Colonic mucosa (tissue), 4 donors: ENCODE data around the gene POLR3GL. TPM values are rescaled to one million over a fixed set of nuclear protein-coding genes. Genes with fewer than 3 reads are reported as not detected.
"Not testable (repeated sequence)": the region's sequence is repeated elsewhere in the genome, so short reads cannot be mapped to it uniquely, and the experiment has no call there.

Source experiments
- DNase-seq: peaks from one replicate; pipeline ENCODE4 v3.0.0-alpha.2; 2020
- H3K27ac ChIP-seq: fragments of 200-600 bp; one replicate; pipeline ENCODE4 v1.8.0; 2021
- H3K27me3 ChIP-seq: fragments of 200-600 bp; one replicate; pipeline ENCODE4 v1.8.0; 2021
- H3K36me3 ChIP-seq: fragments of 200-600 bp; one replicate; pipeline ENCODE4 v1.8.0; 2021
- H3K4me1 ChIP-seq: fragments of 200-600 bp; one replicate; pipeline ENCODE4 v1.8.0; 2021; ENCODE audit warnings: mild to moderate bottlenecking
- H3K4me3 ChIP-seq: fragments of 200-600 bp; one replicate; pipeline ENCODE4 v1.8.0; 2021
- H3K9ac ChIP-seq, 2 donors: one replicate each; pipeline ENCODE4 v1.7.0; 2013; ENCODE audit warnings: control low read depth in 2 of 2, low read depth in 2 of 2, low read length in 2 of 2
- H3K9me3 ChIP-seq: fragments of 200-600 bp; one replicate; pipeline ENCODE4 v1.8.0; 2021
- intact Hi-C: fragments of 100-400 bp; cut with DNase I; formaldehyde crosslinking; loops from one replicate; pipeline ENCODE4 v1.14.1; 2022
- total RNA-seq, 2 donors: library from RNA; stranded (reverse); fragmentation: NEBNext Ultra II Directional in 1 of 2; extraction: Animal tissue kit (Norgen Biotek cat#: 25700) in 1 of 2; gene quantifications; one replicate each; pipeline ENCODE4 v1.2.1, GENCODE V29; 2021
- TF ChIP-seq, protein P1 (sequence below): fragments of 200-600 bp; IDR thresholded peaks from one replicate; pipeline ENCODE4 v1.8.0; 2022; ENCODE audit warnings: antibody characterized with exemption, mild to moderate bottlenecking
- donor health status: healthy.
- donor health status: DM: no; HTN: no; CAD: no.
- donor health status: DM: no; HTN: no; CAD: no.

The POLR3GL gene
- total RNA-seq, 2 donors from 2014 or later = 12.6 to 16.1 TPM

DNA sequence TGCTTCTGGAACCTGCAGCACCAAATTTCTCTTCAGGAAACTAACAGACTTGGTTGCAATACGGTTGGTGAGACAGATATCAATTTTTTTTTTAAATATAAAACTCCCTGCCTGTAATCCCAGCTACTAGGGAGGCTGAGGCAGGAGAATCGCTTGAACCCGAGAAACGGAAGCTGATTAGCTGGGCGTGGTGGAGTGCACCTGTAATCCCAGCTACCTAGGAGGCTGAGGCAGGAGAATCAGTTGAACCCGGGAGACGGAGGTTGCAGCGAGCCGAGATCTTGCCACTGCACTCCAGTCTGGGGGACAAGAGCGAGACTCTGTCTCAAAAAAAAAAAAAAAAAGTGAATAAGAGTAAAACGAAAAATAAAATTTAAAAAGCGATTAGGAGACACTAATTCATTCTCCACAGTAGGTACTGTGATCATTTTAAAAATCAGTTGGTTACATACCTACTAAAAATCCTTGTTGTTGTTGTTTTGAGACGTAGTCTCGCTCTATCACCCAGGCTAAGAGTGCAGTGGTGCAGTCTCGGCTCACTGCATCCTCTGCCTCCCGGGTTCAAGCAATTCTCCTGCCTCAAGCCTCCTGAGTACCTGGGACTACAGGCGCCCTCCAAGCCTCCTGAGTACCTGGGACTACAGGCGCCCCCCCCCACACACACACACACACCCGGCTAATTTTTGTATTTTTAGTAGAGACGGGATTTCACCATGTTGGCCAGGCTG is 36.4 kb upstream of the POLR3GL start:
- Histone ChIP-seq H3K9me3 (no peaks in the 10 kb centered on the region), H3K27ac (peak overlapping the region; percentile 89), H3K4me3 (peak overlapping the region; percentile 75), H3K9ac (peak overlapping the region; percentile 66 to 97), H3K27me3 (no peaks in the 10 kb centered on the region), H3K4me1 (peaks cover 8% of the 10 kb centered on the region), H3K36me3 (no peaks in the 10 kb centered on the region)
- TF ChIP-seq, protein P1, sequence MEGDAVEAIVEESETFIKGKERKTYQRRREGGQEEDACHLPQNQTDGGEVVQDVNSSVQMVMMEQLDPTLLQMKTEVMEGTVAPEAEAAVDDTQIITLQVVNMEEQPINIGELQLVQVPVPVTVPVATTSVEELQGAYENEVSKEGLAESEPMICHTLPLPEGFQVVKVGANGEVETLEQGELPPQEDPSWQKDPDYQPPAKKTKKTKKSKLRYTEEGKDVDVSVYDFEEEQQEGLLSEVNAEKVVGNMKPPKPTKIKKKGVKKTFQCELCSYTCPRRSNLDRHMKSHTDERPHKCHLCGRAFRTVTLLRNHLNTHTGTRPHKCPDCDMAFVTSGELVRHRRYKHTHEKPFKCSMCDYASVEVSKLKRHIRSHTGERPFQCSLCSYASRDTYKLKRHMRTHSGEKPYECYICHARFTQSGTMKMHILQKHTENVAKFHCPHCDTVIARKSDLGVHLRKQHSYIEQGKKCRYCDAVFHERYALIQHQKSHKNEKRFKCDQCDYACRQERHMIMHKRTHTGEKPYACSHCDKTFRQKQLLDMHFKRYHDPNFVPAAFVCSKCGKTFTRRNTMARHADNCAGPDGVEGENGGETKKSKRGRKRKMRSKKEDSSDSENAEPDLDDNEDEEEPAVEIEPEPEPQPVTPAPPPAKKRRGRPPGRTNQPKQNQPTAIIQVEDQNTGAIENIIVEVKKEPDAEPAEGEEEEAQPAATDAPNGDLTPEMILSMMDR = no peak
- DNase-seq = peak; percentile 28
- intact Hi-C loops = no loop called here

DNA sequence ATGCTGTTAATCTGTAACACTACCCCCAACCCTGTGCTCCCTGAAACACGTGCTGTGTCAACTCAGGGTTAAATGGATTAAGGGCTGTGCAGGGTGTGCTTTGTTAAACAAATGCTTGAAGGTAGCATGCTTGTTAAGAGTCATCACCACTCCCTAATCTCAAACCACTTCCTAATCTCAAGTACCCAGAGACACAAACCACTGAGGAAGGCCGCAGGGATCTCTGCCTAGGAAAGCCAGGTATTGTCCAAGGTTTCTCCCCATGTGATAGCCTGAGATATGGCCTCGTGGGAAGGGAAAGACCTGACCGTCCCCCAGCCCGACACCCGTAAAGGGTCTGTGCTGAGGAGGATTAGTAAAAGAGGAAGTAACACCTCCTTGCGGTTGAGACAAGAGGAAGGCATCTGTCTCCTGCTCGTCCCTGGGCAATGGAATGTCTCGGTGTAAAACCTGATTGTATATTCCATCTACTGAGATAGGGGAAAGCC is 31.9 kb upstream of the POLR3GL start:
- H3K4me3 ChIP-seq, DNase-seq, H3K27ac ChIP-seq, H3K9ac ChIP-seq, H3K4me1 ChIP-seq, H3K27me3 ChIP-seq, intact Hi-C loops, H3K36me3 ChIP-seq, H3K9me3 ChIP-seq: not testable (repeated sequence)

DNA sequence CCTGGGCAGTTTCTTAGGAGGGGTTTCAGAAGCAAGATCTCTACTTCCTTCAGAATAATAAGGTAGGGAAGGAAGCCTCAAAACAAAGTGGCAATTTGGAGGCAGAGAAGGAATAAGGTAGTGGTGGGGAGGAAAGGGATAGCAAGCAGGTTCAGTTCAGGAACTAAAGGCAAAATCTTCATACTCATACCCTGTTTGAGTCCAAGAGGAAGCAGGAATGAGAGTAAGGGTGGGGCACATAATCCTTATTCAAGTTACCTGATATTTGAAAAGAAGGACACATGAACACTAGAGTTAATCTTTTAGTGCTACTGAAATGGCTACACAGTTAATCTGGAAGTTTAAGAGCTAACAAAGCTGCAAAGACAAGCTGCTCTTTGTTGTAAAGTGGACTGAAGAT is 28.8 kb upstream of the POLR3GL start:
- H3K36me3 ChIP-seq = no peaks in the 10 kb centered on the region
- H3K9ac ChIP-seq = no peak overlapping the region
- H3K27me3 ChIP-seq = no peaks in the 10 kb centered on the region
- H3K4me1 ChIP-seq = no peaks in the 10 kb centered on the region
- intact Hi-C loops = no loop called here
- no peak overlapping the region for H3K4me3 ChIP-seq
- TF ChIP-seq, protein P1 = no peak
- no peaks in the 10 kb centered on the region for H3K9me3 ChIP-seq
- DNase-seq = no peak
- no peak overlapping the region for H3K27ac ChIP-seq

DNA sequence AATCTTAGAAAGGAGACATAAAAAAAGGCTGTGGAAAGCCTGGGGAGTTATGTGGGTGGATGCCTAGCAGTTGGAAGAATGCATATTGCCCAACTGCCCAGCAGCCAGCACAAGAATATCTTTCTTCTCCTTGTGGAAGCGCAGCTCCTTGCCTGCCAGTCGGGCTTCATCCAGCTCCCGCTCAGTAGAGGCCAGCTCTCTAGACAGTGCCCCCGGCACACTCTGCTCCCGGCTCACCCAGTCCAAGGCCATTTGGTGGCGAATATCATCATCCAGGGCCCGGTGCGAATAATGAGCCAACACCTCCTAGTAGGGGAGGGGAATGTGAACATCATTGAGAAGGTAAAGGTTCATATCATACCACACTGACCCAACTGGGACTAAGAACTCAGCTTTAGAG is 28.2 kb upstream of the POLR3GL start:
- H3K36me3 ChIP-seq = no peaks in the 10 kb centered on the region

DNA sequence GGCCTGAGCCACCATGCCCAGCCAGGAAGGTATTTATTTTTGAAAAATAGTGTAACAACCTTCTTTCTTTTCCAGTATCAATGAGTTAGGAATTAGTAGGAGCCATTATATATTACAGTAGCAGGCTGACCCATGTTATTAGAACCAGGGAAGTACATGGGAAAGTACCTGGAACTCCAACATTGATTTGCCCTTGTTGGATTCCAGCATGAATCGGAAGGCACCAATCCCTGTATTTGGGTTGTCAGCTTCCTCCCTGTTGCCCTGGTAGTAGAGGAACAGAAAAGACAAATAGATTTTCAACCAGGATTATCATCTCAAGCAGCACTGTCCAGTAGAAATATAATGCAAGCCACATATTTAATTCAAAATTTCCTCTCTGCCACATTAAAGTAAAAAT is 27.1 kb upstream of the POLR3GL start:
- Histone ChIP-seq H3K36me3 (no peaks in the 10 kb centered on the region), H3K27ac (no peak overlapping the region), H3K4me3 (no peak overlapping the region), H3K27me3 (no peaks in the 10 kb centered on the region), H3K4me1 (no peaks in the 10 kb centered on the region), H3K9ac (no peak overlapping the region), H3K9me3 (no peaks in the 10 kb centered on the region)
- no peak for DNase-seq
- intact Hi-C loops = no loop called here
- TF ChIP-seq, protein P1 = no peak

More for the DNA sequence above, 28.2 kb upstream of the POLR3GL start:
- no peak overlapping the region for H3K27ac ChIP-seq
- H3K9ac ChIP-seq = no peak overlapping the region
- H3K9me3 ChIP-seq = no peaks in the 10 kb centered on the region
- H3K4me3 ChIP-seq = no peak overlapping the region
- H3K27me3 ChIP-seq = no peaks in the 10 kb centered on the region
- no peak for DNase-seq
- H3K4me1 ChIP-seq = no peaks in the 10 kb centered on the region
- TF ChIP-seq, protein P1 = no peak
- intact Hi-C loops = no loop called here

DNA sequence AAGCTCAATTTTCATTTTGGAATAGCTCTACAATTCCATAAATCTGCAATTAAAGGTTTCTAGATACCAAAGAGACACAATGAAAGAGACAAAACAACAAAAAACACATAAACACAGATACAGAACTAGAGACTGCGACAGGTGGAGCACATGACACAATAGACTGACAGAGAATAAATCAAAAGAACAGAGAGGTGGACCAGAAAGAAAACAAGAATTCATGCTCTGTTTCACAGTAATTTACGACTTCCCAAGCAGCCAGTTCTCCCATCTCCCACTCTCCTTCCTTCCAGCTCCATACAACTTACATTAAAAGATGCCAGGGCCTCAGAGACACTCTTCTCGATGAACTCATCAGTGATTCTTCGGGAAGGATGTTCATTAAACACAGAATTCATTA is 22.1 kb upstream of the POLR3GL start:
- H3K9ac ChIP-seq = no peak overlapping the region

More for the DNA sequence above, 22.1 kb upstream of the POLR3GL start:
- no peak overlapping the region for H3K27ac ChIP-seq
- no peak for DNase-seq
- TF ChIP-seq, protein P1 = no peak
- H3K9me3 ChIP-seq = no peaks in the 10 kb centered on the region
- H3K27me3 ChIP-seq = no peaks in the 10 kb centered on the region
- H3K4me3 ChIP-seq = no peak overlapping the region
- intact Hi-C loops = no loop called here
- no peaks in the 10 kb centered on the region for H3K36me3 ChIP-seq
- no peaks in the 10 kb centered on the region for H3K4me1 ChIP-seq
